HepG2 (cell line): ENCODE data around the gene FAM53B. TPM values are rescaled to one million over a fixed set of nuclear protein-coding genes. Genes with fewer than 3 reads are reported as not detected.

Source experiments
- ATAC-seq: fragments of 200-7000 bp; cut with Tn5 transposase; 3 replicates; pipeline ENCODE4 v1.9.1; 2020; ENCODE audit warnings: mild to moderate bottlenecking, moderate library complexity
- BruUV-seq: library from RNA; stranded (reverse); fragments of 400-500 nt; replicated peaks from 2 replicates; lab custom pipeline; 2021; lab: Mats Ljungman, UMichigan
- CTCF ChIA-PET: fragments of 300-600 bp; formaldehyde crosslinking; extraction: SDS; loops from one replicate; lab custom pipeline; 2021; ENCODE audit warnings: low total read pairs, inconsistent platforms, low intra/inter-chr PET ratio; lab: Yijun Ruan, JAX
- POLR2A ChIA-PET: fragments of 350-600 bp; sonication (Branson Sonifier 250); formaldehyde crosslinking; loops from one replicate; lab custom pipeline; 2020; ENCODE audit warnings: antibody characterized with exemption, inconsistent platforms; lab: Yijun Ruan, JAX
- DNase-seq: peaks from one replicate; pipeline ENCODE4 v3.0.0-alpha.2; 2015; ENCODE audit warnings: low spot score
- FAIRE-seq: peaks from 3 replicates; lab custom pipeline; 2011; peaks lifted over from hg19 to GRCh38; lab: Jason Lieb, UNC
- H2AFZ ChIP-seq: one replicate; pipeline ENCODE4 v1.6.1; 2011; ENCODE audit warnings: low read length, inconsistent platforms
- H3K27ac ChIP-seq: fragments of 300-600 bp; 3 replicates; pipeline ENCODE4 v1.8.0; 2011; ENCODE audit warnings: mixed run types, mild to moderate bottlenecking, mixed read lengths, low read length, inconsistent platforms; ENCODE audit not compliant: insufficient read depth; ENCODE audit errors: extremely low read length
- H3K27me3 ChIP-seq, 2 experiments: fragments of 200-600 bp in 1 of 2; 2 replicates in 1 of 2; 3 replicates in 1 of 2; pipeline versions ENCODE4 v1.6.0 to v1.8.0; 2011; ENCODE audit warnings: low read length in 2 of 2, mild to moderate bottlenecking in 2 of 2, moderate library complexity in 2 of 2, inconsistent platforms in 1 of 2; ENCODE audit not compliant: insufficient read depth in 2 of 2, control insufficient read depth in 1 of 2
- H3K36me3 ChIP-seq, 2 experiments: fragments of 200-600 bp in 1 of 2; replicated peaks in 1 of 2; 2 replicates in 1 of 2; 3 replicates in 1 of 2; pipeline versions ENCODE4 v1.5.1 to v1.8.0; 2011; ENCODE audit warnings: low read length in 2 of 2, inconsistent platforms in 1 of 2; ENCODE audit not compliant: insufficient read depth in 2 of 2, control insufficient read depth in 1 of 2
- H3K4me1 ChIP-seq: 2 replicates; pipeline ENCODE4 v1.5.1; 2012; ENCODE audit warnings: low read length, inconsistent platforms; ENCODE audit not compliant: insufficient read depth
- H3K4me2 ChIP-seq: 2 replicates; pipeline ENCODE4 v1.6.0; 2011; ENCODE audit warnings: low read depth, low read length, inconsistent platforms
- H3K4me3 ChIP-seq, 3 experiments: fragments of 200-600 bp in 1 of 3; sonication (generic), shearing (Covaris generic) in 1 of 3; replicated peaks in 1 of 3; 2 replicates each; pipeline ENCODE4 v1.5.1; 2011 to 2016; ENCODE audit warnings: low read length in 3 of 3, inconsistent platforms in 2 of 3, low read depth in 2 of 3, mild to moderate bottlenecking in 2 of 3, control low read depth in 1 of 3, mixed read lengths in 1 of 3; ENCODE audit not compliant: insufficient read depth in 1 of 3
- H3K79me2 ChIP-seq: one replicate; pipeline ENCODE4 v1.6.1; 2011; ENCODE audit warnings: low read length, inconsistent platforms; ENCODE audit not compliant: insufficient read depth
- H3K9ac ChIP-seq: 2 replicates; pipeline ENCODE4 v1.6.0; 2011; ENCODE audit warnings: mild to moderate bottlenecking, low read depth, low read length, inconsistent platforms; ENCODE audit not compliant: insufficient read depth
- H3K9me3 ChIP-seq: 2 replicates; pipeline ENCODE4 v1.5.1; 2012; ENCODE audit warnings: mild to moderate bottlenecking, low read length
- H4K20me1 ChIP-seq: 2 replicates; pipeline ENCODE4 v1.6.0; 2011; ENCODE audit warnings: inconsistent platforms, mild to moderate bottlenecking, low read length, moderate library complexity; ENCODE audit not compliant: insufficient read depth
- EEA1 ChIP-seq: sonication (generic); formaldehyde crosslinking; IDR thresholded peaks from 2 replicates; pipeline ENCODE4 v1.5.1; 2020; ENCODE audit warnings: mild to moderate bottlenecking, missing genetic modification reagents, borderline replicate concordance
- ZFP36 ChIP-seq: fragments of 150-350 bp; IDR thresholded peaks from 2 replicates; pipeline ENCODE4 v1.6.1; 2018; ENCODE audit warnings: borderline replicate concordance, low read length, low read depth; ENCODE audit not compliant: partially characterized antibody
- WGBS: methylation state at CpG from one replicate; pipeline ENCODE4 v1.1.6; 2017; ENCODE audit warnings: low lambda C conversion rate; 5-methylcytosine and 5-hydroxymethylcytosine counted together
- in situ Hi-C: cut with HindIII; loops from 2 replicates; pipeline ENCODE4 v1.10.0; 2017; ENCODE audit warnings: low pct_unique_long_range_greater_than_20kb; ENCODE audit not compliant: extremely low pct_ligation_motif_present
- intact Hi-C: fragments of 100-400 bp; cut with micrococcal nuclease; formaldehyde crosslinking; loops from one replicate; pipeline ENCODE4 v1.10.0; 2022; ENCODE audit not compliant: unreplicated experiment
- polyA plus RNA-seq, 8 experiments: library from polyadenylated mRNA; depleted of rRNA in 3 of 8; stranded (reverse) in 7 of 8; unstranded in 1 of 8; fragments of >200 nt; fragmentation: Illumina TruSeq in 4 of 8; extraction: Trizol in 4 of 8; gene quantifications; 2 replicates each; pipeline versions ENCODE4 v1.2.1 to v1.2.3, GENCODE V29; 2011 to 2016; ENCODE audit warnings: low read depth in 4 of 8, missing spikeins in 1 of 8, mixed read lengths in 1 of 8; ENCODE audit not compliant: insufficient read depth in 1 of 8
- total RNA-seq, 5 experiments: library from RNA; depleted of rRNA; stranded (reverse); fragments of >200 nt; fragmentation: Illumina TruSeq; extraction: Trizol; gene quantifications; 2 replicates each; pipeline ENCODE4 v1.2.3, GENCODE V29; 2016; ENCODE audit warnings: low read depth in 1 of 5
- TF ChIP-seq, protein P1 (sequence below): sonication (generic); formaldehyde crosslinking; IDR thresholded peaks from 2 replicates; pipeline ENCODE4 v1.5.1; 2020; ENCODE audit warnings: missing genetic modification reagents, mild to moderate bottlenecking, borderline replicate concordance
- TF ChIP-seq, protein P2 (sequence below): sonication (generic); formaldehyde crosslinking; IDR thresholded peaks from 2 replicates; pipeline ENCODE4 v1.5.1; 2020; ENCODE audit warnings: missing genetic modification reagents, mild to moderate bottlenecking, borderline replicate concordance
- TF ChIP-seq, protein P3 (sequence below): IDR thresholded peaks from 2 replicates; pipeline ENCODE4 v1.6.1; 2016; ENCODE audit warnings: low read depth, borderline replicate concordance
- TF ChIP-seq, protein P4 (sequence below): sonication (generic); formaldehyde crosslinking; IDR thresholded peaks from 2 replicates; pipeline ENCODE4 v1.8.1; 2022; ENCODE audit warnings: mild to moderate bottlenecking, missing genetic modification reagents

FAM53B gene
- total and polyA plus RNA-seq, 2 of the 13 experiments (the other 11 are each of a cell fraction or from before 2014, with no cell fraction given): 6.4 to 19.3 TPM

DNA sequence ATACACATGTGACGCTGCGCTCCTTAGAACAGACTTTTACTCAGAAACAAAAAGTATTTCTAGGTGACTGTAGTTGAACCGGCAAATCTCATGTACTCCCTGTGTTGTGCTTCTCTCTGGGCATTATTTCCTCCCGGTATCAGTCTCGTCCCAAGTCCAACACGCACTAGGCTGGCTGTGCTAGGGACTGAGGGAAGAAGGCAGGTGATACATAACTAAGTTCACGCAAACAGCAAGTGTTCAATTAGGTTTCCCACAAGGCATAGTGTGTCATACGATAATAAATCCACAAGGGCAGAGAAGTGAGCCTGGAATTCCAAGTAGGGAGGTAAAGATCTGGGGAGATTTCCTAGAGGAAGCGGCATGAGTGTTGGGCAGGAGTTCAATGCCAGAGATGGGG, 20.4 kb downstream of the FAM53B start:
- Histone ChIP-seq H3K36me3 (peaks cover 1 to 3% of the 10 kb centered on the region in 2 experiments; a peak in 2 of 5 replicates), H3K4me2 (0 out of 2 replicates have a peak overlapping the region, but pooled peaks have one; percentile 9), H3K4me1 (peaks cover 50% of the 10 kb centered on the region), H3K79me2 (peaks cover 44% of the 10 kb centered on the region), H3K27ac (no peak overlapping the region), H3K4me3 (no peak overlapping the region), H3K9ac (no peak overlapping the region), H3K9me3 (no peaks in the 10 kb centered on the region), H2AFZ (no peak overlapping the region), H4K20me1 (no peaks in the 10 kb centered on the region), H3K27me3 (no peaks in the 10 kb centered on the region)
- ChIA-PET POLR2A (no interaction called here), CTCF (no interaction called here)
- FAIRE-seq: no peak
- BruUV-seq: no TSS peak
- WGBS: 97% methylated on average over 9 of the region's 9 CpGs
- intact Hi-C loops: no loop called here
- no peak for DNase-seq
- TF ChIP-seq EEA1 (CRISPR knock-in tag): no peak
- in situ Hi-C loops: no loop called here
- no peak for ATAC-seq

GRCh38 chr10:124722798-124723783, 21.1 kb downstream of the FAM53B start:
- WGBS: 97% methylated on average over 6 of the region's 8 CpGs
- no peaks in the 10 kb centered on the region for H4K20me1 ChIP-seq
- H2AFZ ChIP-seq: no peak overlapping the region
- no peak; the same call in 2 of the 3 replicates for ATAC-seq
- no peak overlapping the region for H3K9ac ChIP-seq
- CTCF ChIA-PET: no interaction called here
- no peak overlapping the region for H3K4me3 ChIP-seq
- H3K27ac ChIP-seq: no peak overlapping the region
- in situ Hi-C loops: no loop called here
- intact Hi-C loops: no loop called here
- no peak for DNase-seq
- TF ChIP-seq, protein P1, sequence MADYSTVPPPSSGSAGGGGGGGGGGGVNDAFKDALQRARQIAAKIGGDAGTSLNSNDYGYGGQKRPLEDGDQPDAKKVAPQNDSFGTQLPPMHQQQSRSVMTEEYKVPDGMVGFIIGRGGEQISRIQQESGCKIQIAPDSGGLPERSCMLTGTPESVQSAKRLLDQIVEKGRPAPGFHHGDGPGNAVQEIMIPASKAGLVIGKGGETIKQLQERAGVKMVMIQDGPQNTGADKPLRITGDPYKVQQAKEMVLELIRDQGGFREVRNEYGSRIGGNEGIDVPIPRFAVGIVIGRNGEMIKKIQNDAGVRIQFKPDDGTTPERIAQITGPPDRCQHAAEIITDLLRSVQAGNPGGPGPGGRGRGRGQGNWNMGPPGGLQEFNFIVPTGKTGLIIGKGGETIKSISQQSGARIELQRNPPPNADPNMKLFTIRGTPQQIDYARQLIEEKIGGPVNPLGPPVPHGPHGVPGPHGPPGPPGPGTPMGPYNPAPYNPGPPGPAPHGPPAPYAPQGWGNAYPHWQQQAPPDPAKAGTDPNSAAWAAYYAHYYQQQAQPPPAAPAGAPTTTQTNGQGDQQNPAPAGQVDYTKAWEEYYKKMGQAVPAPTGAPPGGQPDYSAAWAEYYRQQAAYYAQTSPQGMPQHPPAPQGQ (CRISPR knock-in tag): no peak
- TF ChIP-seq ZFP36: peak; percentile 32
- TF ChIP-seq, protein P2, sequence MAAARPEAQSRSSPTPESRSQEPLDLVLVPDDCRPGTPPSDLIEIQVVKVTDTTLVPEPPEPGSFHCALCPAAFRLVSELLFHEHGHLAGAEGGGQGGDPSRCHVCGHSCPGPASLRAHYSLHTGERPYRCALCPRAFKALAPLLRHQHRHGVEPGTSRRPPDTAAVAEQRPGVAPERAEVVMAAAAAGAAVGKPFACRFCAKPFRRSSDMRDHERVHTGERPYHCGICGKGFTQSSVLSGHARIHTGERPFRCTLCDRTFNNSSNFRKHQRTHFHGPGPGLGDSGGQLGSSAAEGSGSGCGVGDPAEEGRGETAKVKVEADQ (CRISPR knock-in tag): no peak
- TF ChIP-seq, protein P3, sequence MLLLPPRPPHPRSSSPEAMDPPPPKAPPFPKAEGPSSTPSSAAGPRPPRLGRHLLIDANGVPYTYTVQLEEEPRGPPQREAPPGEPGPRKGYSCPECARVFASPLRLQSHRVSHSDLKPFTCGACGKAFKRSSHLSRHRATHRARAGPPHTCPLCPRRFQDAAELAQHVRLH (CRISPR knock-in tag): no peak
- TF ChIP-seq, protein P4, sequence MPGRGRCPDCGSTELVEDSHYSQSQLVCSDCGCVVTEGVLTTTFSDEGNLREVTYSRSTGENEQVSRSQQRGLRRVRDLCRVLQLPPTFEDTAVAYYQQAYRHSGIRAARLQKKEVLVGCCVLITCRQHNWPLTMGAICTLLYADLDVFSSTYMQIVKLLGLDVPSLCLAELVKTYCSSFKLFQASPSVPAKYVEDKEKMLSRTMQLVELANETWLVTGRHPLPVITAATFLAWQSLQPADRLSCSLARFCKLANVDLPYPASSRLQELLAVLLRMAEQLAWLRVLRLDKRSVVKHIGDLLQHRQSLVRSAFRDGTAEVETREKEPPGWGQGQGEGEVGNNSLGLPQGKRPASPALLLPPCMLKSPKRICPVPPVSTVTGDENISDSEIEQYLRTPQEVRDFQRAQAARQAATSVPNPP (CRISPR knock-in tag): no peak
- H3K9me3 ChIP-seq: no peaks in the 10 kb centered on the region
- POLR2A ChIA-PET: no interaction called here
- H3K4me2 ChIP-seq: no peak overlapping the region
- H3K4me1 ChIP-seq: peaks cover 57% of the 10 kb centered on the region
- peaks cover 1 to 3% of the 10 kb centered on the region in 2 experiments; a peak in 2 of 5 replicates for H3K36me3 ChIP-seq
- no peaks in the 10 kb centered on the region for H3K27me3 ChIP-seq
- no TSS peak for BruUV-seq
- H3K79me2 ChIP-seq: peaks cover 47% of the 10 kb centered on the region
- no peak for FAIRE-seq
